AG09319 (cell line): ENCODE measurements around the gene NRAP.

ENCODE experiments used
- DNase-seq: peaks from one replicate; pipeline ENCODE4 v3.0.0-alpha.2; 2010; ENCODE audit warnings: low read depth; ENCODE audit errors: extremely low read depth
- CTCF ChIP-seq: IDR thresholded peaks from 2 replicates; pipeline ENCODE4 v1.5.1; 2011; ENCODE audit warnings: low read depth, mild to moderate bottlenecking, inconsistent platforms, low read length, moderate library complexity

NRAP gene

GRCh38 chr10:113706623-113707022 is 42.8 kb upstream of the NRAP start:
- no peak for DNase-seq
- TF ChIP-seq CTCF = no peak

DNA sequence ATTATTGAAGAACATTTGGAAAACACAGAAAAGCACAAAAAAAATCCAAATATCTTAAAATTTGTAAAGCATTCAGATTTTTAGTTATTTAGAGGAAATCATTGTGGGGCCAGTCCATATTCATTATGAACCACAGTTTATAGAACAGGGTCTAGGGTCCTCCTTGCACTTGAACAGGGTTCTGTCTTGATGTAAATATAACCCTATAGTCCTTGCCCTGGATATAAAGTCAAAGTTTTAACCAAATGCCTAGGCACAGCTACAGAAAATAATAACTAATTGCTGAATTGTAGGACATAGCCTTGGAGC is 41.5 kb upstream of the NRAP start:
- TF ChIP-seq CTCF = no peak
- no peak for DNase-seq

DNA sequence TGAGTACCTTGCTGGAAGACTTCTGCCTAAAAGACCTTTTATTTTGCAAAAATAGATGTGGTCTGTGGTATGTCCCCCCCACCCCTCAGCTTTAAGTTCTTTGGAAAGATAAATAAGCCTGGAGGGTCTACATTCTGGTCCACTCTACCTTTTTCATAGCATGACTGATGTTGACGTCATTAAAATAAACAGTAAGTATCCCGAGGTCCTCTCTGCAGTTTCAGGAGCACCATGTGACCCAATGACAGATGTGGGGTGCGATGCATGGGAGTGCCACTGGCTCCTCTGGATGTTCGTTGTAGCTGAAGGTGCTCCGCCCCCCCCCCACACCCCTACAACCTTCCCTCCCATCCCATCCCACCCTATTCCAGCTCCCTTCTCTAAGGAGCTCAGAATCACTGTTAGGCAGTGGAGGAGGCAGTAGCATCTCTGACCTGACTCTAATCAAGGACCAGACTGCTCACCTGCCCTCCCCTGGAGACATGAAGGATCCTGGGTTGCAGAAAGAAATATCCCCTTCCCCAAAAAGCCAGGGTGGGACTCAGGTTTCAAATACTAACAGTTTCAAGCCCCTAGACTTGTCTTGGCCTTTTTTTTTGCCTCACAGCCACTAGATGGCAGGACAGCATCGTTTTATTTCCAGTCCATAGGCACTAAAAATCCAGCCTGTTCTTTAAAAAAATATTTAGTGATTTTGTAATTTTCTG is 40.9 kb upstream of the NRAP start:
- TF ChIP-seq CTCF = peak; percentile 65
- no peak for DNase-seq

DNA sequence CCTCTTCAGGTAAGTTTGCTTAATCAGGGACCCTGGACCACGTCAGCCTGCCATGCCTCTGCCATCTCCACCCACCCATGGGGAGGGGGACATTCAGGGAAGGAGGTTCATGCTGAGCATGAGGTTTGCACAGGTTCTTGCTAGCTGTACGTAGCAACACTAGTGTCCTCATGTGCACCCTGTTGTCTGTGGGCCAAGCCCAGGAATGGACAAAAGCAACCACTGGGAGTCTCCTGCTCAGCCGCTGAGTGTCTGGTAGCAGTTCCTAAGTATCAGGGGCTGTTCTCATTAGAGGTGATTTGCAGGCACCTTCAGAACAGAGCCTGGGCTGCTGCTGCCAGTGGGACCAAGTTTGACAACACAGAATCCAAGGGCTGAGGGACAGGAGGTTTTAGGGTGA is 33.8 kb upstream of the NRAP start:
- no peak for TF ChIP-seq CTCF

DNA sequence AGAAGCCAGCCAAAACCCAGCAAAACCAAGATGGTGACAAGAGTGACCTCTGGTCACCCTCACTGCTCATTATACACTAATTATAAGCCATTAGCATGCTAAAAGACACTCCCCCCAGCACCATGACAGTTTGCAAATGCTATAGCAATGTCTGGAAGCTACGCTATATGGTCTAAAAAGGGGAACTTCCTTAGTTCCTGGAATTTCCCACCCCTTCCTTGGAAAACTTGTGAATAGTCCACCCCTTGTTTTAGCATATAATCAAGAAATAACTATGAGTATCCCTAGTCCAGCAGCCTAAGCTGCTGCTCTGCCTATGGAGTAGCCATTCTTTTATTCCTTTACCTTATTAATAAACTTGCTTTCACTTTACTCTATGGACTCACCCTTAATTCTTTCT is 31.9 kb upstream of the NRAP start:
- DNase-seq = no peak
- TF ChIP-seq CTCF = no peak

More for the DNA sequence above, 33.8 kb upstream of the NRAP start:
- DNase-seq = no peak

GRCh38 chr10:113693348-113693747 is 29.5 kb upstream of the NRAP start:
- no peak for TF ChIP-seq CTCF
- no peak for DNase-seq

DNA sequence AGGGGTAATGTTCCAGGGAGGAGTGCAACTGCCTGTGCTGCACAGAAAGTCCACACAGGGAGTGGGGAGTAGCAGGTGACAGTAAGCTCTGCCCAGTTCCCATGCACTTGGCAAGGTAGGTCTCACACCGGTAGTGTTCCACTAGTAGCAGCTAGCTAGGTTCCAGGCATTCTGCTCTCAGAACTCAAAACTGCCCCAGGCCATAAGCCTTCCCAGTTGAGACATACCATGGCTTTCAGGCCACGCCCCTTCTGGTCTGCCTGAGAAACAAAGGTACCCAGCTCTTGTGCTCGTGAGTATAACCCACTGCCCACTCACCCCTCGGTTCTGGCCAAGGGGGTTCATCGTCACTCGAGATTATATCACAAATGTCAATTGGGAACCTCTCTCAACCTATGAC is 28.4 kb upstream of the NRAP start:
- DNase-seq = no peak
- no peak for TF ChIP-seq CTCF
